NCI-H345 (cell line): ENCODE results near the gene STUM.
"Not testable (repeated sequence)": the region's sequence is repeated elsewhere in the genome, so short reads cannot be mapped to it uniquely, and the experiment has no call there.

Experiments
- DNase-seq: peaks from one replicate; lab custom pipeline; 2025; lab: John Stamatoyannopoulos, UW

Gene STUM

DNA sequence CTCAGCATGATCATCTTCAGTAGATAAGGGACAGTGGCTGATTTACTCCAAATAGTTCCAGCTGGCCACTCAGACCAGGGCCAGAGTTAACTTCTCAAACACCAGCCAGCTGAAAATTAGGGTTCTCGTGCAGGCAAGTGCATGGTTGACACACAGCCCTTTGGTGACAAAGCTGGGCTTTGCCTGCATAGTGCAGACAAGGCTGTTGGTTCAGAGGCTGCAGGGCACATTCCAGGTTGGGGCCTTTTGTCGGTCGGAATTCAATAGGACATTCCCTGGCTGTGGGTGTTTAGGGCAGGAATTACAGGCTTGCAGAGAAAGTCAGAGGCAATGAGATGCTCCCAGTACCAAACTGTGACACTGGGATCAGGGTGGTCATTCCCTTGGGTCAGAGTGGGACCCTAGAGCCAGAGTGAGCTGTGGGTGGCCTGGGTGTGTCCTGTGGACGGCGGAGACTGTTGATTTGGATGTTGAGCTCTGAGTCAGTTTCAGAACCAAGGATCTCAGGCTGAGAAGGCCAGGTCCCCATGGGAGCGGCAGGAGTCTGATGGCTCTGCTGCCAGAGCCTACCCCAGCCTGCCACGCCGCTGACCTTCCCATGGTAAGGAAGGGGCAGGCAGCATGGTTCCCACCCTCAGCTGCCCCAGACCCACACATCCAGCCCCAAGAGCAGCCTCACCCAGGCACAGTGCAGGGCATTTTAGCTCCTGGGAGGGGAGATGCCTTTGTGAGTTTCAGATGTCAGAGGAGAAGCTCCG is 56.2 kb downstream of the STUM start:
- no peak for DNase-seq

DNA sequence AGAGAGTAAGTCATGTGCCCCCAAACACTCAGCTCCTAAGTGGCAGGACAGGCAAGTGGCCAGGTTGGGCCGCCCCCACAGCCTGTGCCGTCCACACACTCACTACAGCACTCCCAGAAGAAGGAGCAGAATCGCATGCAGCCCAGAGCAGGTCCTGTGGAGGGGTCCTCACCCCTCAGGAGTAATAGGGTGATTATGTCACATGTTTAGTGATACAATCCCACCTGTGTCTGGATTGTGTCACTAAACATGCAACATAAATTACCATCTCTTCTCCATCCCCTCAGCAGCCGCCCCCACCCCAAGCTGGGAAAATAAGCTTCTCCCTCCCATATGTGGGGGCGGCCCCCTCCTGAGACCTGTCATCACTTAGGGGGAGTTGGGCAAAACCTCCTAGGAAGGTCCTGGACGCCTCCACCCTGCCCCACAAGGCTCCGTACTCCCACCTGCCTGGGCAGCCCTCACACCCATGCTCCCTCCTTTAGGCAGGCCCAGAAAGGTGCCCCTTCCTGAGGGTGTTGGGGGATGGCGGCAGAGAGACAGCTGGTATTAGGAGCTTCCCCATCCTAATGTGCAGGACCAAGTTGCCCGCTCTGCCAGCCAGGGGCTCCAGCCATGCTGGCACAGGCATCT is 56.9 kb downstream of the STUM start:
- DNase-seq = no peak

DNA sequence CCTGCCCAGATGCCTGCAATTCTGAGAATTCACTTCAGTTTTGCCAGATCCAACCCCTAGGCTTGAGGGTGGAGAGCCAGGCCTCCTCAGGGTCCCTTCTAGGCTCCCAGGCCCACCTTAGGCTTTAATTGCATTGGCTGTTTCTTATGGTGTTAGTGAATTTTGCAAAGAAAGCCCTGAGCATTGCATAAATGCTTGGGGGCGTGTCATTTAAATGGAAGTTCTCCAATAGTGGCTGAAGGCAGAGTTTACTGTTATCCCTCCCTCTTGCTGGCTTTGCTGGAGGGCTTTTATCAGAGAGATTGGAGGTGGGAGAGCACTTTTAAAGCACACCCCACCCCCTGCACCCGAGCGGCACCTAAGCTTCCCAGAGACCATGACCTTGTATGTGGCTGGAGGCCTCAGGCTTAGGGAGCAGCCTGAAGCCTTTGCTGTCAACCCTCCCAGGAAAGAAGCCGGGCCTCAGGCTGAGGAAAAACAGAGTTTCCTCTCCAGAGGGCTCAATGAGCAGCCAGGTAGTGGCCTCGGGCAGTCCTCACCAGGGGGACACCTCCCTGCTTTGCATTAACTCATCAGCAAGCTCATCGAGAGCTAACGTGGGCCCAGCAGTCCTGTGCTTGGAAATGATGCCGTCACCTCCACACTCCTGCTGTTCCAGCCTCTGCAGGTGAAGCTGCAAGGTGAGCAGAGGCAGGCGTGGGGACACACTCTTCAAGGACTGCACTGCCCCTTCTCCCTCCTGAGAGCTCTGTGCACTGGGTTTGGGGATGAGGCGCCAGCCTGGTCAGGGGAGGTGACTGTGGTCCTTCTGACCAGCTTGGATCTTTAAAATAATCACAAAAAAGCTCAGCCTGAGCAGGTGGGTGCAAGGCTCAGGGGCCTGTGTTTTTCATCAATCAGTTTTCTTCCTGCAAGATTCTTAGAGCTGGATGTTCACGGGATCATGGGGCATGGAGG is 58.0 kb downstream of the STUM start:
- no peak for DNase-seq

GRCh38 chr1:226607268-226607660 is 58.7 kb downstream of the STUM start:
- no peak for DNase-seq

DNA sequence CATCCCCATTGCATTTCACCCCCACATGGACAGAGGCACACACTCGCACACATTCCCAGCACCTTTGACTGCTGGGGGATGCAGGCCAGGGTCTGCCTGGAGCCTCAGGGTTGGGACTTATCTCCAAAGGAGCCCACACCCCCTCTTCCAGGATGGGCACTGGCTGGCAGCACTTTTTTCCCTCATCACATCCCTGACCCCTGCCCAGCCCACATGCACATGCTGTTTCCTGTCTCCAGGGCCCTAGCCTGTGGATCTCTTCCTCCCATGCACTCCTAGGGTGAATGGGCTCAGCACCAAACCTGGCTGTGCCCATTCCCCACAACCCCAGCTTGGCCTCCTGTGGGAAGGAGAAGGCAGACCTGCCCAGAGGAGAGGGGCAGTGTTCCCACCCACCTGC is 59.3 kb downstream of the STUM start:
- no peak for DNase-seq

DNA sequence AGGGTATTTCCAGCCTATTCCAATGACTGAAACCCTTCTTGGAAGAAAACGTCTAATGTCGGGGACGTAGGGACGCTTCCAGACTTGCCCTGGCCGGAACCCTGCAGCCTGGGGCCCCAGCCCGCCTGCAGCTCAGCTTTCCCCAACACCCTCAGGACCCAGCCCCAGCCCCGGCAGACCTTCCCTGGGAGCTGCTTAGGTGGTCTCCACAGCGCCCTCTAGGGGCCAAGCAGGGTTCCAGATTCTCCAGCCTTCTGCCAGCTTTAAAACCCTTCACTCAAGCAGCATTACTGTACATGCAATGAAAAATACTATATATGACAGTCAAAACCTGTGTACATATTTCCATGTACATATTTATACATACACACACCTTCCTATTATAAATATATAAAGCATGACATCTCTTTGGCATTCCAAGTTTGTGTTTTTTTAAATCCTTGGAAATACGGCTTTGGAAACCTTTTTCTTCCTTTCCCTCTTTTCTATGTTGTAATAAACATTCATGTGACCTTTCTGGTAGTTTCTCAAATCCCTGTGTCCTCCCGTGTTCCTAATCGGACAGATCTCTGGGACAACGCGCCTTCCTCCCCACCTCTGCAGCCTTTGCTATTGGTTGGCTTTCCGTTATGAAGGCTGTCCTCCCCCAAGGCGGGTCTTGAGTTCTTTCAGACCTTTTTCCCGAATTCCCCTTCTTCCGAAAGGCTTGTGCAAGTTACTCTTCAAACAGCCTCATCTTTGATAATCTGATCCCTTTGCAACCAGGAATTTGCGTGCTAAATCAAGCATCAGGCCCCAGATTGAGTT is 60.3 kb downstream of the STUM start:
- peak; percentile 55 for DNase-seq

- DNase-seq = no peak
Measured at GRCh38 chr1:226609836-226610455, 61.4 kb downstream of the STUM start.

- DNase-seq = no peak
Measured at GRCh38 chr1:226610671-226611070, 62.1 kb downstream of the STUM start.

DNA sequence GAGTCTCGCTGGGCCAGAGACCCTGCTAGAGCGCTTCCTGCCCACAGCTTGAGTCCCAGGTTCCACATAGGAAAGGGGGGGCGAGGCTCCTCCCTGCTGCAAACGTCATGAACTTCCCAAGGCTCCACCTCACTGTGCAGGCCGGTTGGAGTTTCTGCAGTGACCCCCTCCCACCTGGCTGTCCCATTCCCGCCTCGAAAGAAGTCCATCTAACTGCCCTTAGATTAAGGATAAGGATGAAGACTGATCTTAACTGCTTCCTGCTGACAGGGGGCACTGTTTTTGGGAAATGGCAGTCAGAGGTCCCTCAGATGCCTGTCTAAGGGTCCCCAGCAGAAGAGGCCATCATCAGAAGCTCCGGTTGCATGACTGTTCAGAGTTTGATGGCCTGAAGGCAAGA is 62.7 kb downstream of the STUM start:
- no peak for DNase-seq

DNA sequence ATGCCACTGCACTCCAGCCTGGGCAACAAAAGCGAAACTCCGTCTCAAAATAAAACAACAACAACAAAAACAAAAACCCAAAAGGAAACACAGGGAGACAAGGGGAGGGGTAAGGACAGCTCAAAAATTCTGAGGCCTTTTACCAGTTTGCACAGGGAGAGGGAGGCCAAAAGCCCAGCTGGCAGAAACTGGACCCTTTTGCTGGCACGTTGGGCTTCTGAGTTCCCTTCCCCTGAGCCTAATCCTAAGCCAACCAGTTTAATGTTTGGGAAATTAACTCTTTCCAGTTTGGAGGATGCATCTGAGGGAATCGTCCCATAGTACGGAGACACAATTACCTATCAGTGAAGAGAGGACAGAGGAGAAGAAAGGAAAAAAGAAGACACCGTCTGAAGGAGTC is 63.4 kb downstream of the STUM start:
- DNase-seq = not testable (repeated sequence)

DNA sequence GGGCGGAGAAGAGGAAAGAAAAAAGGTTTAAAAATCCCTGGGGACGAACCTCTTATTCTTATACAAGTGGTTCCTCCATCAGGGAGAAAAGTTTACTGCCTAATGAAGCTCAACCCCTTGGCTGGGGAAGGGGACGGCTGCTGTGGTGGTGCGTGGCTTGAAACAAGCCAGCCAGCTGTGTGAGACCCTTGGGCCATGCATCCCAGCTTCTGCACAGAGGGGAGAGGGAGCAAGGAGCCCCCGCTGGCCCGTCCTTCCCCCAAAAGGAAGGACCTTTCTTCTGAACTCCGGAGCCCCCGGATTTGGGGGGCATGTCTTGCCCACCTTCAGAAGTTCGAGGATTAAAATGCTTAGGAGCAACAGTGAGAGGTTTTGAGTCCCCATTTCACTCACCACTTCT is 67.3 kb downstream of the STUM start:
- DNase-seq = no peak

DNA sequence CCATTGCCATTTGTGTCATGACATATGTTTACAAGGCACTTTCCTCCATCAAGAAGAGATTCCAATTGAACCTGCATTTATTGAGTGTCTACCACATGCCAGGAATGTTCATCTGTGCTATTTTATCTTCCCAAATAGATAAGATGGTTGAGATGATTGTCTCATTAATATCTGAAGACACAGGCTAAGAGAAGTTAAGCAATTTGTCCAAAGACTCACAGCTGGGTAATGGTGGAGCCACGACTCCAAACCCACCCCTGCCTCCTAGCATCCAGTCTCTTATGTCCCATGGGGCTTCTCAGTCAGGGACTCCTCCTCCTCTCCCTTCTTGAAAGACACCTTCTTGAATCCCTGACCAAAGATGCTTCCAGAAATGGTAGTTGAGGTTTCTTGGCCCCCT is 68.1 kb downstream of the STUM start:
- DNase-seq = no peak

DNA sequence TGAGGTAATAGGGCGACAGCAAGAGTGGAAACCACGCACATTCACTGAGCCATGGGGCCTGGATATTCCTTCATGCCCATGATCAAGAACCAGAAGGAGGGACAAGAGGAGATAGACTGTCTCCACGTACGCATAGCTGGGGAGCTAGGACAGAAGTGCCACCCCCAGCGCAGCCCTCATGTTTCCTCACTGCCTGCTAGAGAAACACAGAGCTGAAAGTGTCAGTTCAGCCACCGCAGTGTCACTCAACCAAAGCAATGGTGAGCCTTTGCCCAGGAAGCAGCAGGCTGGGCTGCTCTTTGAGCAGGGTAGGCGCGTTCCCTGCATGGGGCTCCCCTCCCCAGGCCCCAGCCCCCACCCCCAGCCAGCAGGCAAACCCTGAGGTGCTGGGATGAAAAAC is 68.5 kb downstream of the STUM start:
- DNase-seq = no peak

DNA sequence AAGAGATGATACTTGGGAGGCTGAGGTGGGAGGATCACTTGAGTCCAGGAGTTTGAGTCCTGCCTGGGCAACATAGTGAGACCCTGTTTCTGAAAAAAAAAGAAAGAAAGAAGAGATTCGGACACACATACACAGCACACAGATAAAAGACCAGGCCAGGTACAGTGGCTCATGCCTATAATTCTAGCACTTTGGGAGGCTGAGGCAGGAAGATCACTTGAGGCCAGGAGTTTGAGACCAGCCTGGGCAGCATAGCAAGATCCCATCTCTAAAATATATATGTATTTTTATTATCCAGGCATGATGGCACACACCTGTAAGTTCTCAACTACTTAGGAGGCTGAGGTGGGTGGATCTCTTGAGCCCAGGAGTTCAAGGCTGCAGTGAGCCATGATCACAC is 69.2 kb downstream of the STUM start:
- not testable (repeated sequence) for DNase-seq

- no peak for DNase-seq
Measured at GRCh38 chr1:226618380-226618779, 69.8 kb downstream of the STUM start.

GRCh38 chr1:226619031-226619430 is 70.5 kb downstream of the STUM start:
- no peak for DNase-seq

DNA sequence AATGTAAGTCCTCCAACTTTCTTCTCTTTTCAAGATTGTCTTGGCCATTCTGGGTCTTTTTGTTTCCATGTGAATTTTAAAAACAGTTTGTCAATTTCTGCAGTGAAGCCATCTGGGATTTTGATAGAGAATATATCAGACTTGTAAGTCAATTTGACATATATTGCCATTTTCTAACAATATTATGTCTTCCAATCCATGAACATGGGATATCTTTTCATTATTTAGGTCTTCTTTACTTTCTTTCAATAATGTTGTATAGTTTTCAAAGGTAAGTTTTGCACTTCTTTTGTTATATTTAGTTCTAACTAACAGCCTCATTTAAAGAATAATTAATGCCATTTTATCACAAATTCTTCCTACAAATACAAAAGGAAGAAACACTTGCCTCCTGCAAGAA is 73.4 kb downstream of the STUM start:
- DNase-seq = no peak

DNA sequence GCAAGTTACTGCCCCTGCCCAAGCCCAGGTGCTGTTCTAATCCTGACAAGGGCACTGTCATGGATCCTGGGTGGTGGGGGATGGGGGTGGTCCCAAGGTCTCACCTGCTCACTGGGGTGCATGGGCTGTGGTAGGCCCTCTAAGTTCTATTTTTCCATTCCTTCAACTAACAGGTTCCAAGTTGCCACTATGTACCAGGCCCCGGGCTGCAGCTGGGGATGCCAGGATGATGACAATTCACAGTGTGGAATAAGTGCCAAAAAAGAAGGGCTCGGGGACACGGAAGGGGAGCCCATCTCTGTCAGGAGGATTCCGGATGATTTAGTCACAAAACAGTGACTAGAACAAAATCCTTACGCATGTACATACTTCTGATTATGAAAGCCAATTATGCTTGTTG is 76.0 kb downstream of the STUM start:
- DNase-seq = no peak

DNA sequence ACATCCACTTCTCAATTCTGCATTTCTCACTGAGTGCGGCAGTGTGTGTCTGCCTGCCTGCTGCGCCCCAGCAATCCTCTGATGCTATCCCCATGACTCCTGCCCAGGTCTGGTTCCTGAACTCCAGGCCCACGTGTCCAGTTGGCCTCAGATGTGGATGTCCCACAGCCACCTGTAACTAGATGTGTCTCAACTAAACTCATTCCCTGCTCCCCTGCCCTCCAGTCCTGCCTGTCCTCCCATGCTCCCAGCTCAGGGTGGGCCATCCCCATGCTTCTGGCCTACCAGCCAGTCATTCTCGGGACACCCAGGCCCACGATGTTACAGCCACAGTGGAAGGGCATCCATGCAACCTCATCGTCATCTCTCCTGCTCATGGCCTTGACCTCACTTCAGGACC is 76.8 kb downstream of the STUM start:
- no peak for DNase-seq

- DNase-seq = no peak
Measured at GRCh38 chr1:226625832-226626576, 77.4 kb downstream of the STUM start.

GRCh38 chr1:226626577-226626956 is 78.0 kb downstream of the STUM start:
- DNase-seq = peak; percentile 54
